ENCODE measurements around the gene MC4R.
"Not testable (repeated sequence)": the region's sequence is repeated elsewhere in the genome, so short reads cannot be mapped to it uniquely, and the experiment has no call there.

MC4R gene

GRCh38 chr18:60372596-60372995 is at the start of gene MC4R:
TSS of gene MC4R (minus strand) at chr18:60372775. CDS start at chr18:60372349, 426 bp downstream.
- H3K27ac ChIP-seq (ENCODE audit: low read depth, low read length, poor library complexity, severe bottlenecking) = peak within 1 kb of the TSS; percentile 65
- no peaks in the 10 kb centered on the region for H4K20me1 ChIP-seq (ENCODE audit: insufficient read depth, low read length)
- no peaks in the 10 kb centered on the region for H3F3A ChIP-seq (ENCODE audit: insufficient read depth, low read length)
- no peaks in the 10 kb centered on the region for H3K27me3 ChIP-seq (ENCODE audit: insufficient read depth, low read length)
- H3K9ac ChIP-seq (ENCODE audit: low read length) = peak within 1 kb of the TSS; percentile 60
- no peak for TF ChIP-seq CTCF (IDR thresholded peaks at IDR 0.05; ENCODE audit: low read length)
- no peak for TF ChIP-seq EZH2 (IDR thresholded peaks at IDR 0.05; ENCODE audit: borderline replicate concordance, low read length)
- H3K4me1 ChIP-seq (ENCODE audit: insufficient read depth, low read length, severe bottlenecking) = peaks cover 44% of the 10 kb centered on the region
- H3K36me3 ChIP-seq (ENCODE audit: insufficient read depth, low read length) = no peaks in the 10 kb centered on the region
- peak within 1 kb of the TSS; percentile 55 for H3K4me3 ChIP-seq (ENCODE audit: low read depth, low read length, poor library complexity, severe bottlenecking)
- H3K79me2 ChIP-seq (ENCODE audit: insufficient read depth, low read length) = no peaks in the 10 kb centered on the region
- peak within 1 kb of the TSS; percentile 69 for H3K4me2 ChIP-seq (ENCODE audit: low read length)
- H2AFZ ChIP-seq (ENCODE audit: low read length) = peak within 1 kb of the TSS; percentile 29; the same call in 1 of the 2 replicates
- H3K9me3 ChIP-seq (ENCODE audit: low read length) = no peaks in the 10 kb centered on the region
- H3K9me2 ChIP-seq (ENCODE audit: low read depth, low read length) = no peaks in the 10 kb centered on the region

- H4K20me1 ChIP-seq (ENCODE audit: insufficient read depth, low read length); H3K27ac ChIP-seq (ENCODE audit: low read depth, low read length, poor library complexity, severe bottlenecking); H3K9me2 ChIP-seq (ENCODE audit: low read depth, low read length); H3K36me3 ChIP-seq (ENCODE audit: insufficient read depth, low read length); H3K4me1 ChIP-seq (ENCODE audit: insufficient read depth, low read length, severe bottlenecking); H2AFZ ChIP-seq (ENCODE audit: low read length); H3K9ac ChIP-seq (ENCODE audit: low read length); H3K4me3 ChIP-seq (ENCODE audit: low read depth, low read length, poor library complexity, severe bottlenecking); H3K27me3 ChIP-seq (ENCODE audit: insufficient read depth, low read length); H3F3A ChIP-seq (ENCODE audit: insufficient read depth, low read length); H3K4me2 ChIP-seq (ENCODE audit: low read length); H3K9me3 ChIP-seq (ENCODE audit: low read length); H3K79me2 ChIP-seq (ENCODE audit: insufficient read depth, low read length): not testable (repeated sequence)
Observed at GRCh38 chr18:60422306-60422705, 49.7 kb upstream of the MC4R start.

GRCh38 chr18:60421356-60422118 is 49.0 kb upstream of the MC4R start:
- Histone ChIP-seq H3K36me3 (ENCODE audit: insufficient read depth, low read length) (no peaks in the 10 kb centered on the region), H3K79me2 (ENCODE audit: insufficient read depth, low read length) (no peaks in the 10 kb centered on the region), H3K4me1 (ENCODE audit: insufficient read depth, low read length, severe bottlenecking) (no peaks in the 10 kb centered on the region), H3F3A (ENCODE audit: insufficient read depth, low read length) (no peaks in the 10 kb centered on the region), H3K9me2 (ENCODE audit: low read depth, low read length) (no peaks in the 10 kb centered on the region), H4K20me1 (ENCODE audit: insufficient read depth, low read length) (no peaks in the 10 kb centered on the region), H3K27ac (ENCODE audit: low read depth, low read length, poor library complexity, severe bottlenecking) (no peak overlapping the region), H3K27me3 (ENCODE audit: insufficient read depth, low read length) (no peaks in the 10 kb centered on the region), H3K4me2 (ENCODE audit: low read length) (no peak overlapping the region), H2AFZ (ENCODE audit: low read length) (no peak overlapping the region), H3K4me3 (ENCODE audit: low read depth, low read length, poor library complexity, severe bottlenecking) (no peak overlapping the region), H3K9ac (ENCODE audit: low read length) (no peak overlapping the region), H3K9me3 (ENCODE audit: low read length) (no peaks in the 10 kb centered on the region)
- no peak for TF ChIP-seq CTCF (IDR thresholded peaks at IDR 0.05; ENCODE audit: low read length)
- no peak for TF ChIP-seq EZH2 (IDR thresholded peaks at IDR 0.05; ENCODE audit: borderline replicate concordance, low read length)

GRCh38 chr18:60417946-60418345 is 45.4 kb upstream of the MC4R start:
- Histone ChIP-seq H3K36me3 (ENCODE audit: insufficient read depth, low read length) (no peaks in the 10 kb centered on the region), H3K9me3 (ENCODE audit: low read length) (no peaks in the 10 kb centered on the region), H3K4me2 (ENCODE audit: low read length) (no peak overlapping the region), H2AFZ (ENCODE audit: low read length) (no peak overlapping the region), H3K27ac (ENCODE audit: low read depth, low read length, poor library complexity, severe bottlenecking) (no peak overlapping the region), H3K27me3 (ENCODE audit: insufficient read depth, low read length) (no peaks in the 10 kb centered on the region), H3K9ac (ENCODE audit: low read length) (no peak overlapping the region), H3K9me2 (ENCODE audit: low read depth, low read length) (no peaks in the 10 kb centered on the region), H4K20me1 (ENCODE audit: insufficient read depth, low read length) (no peaks in the 10 kb centered on the region), H3K4me3 (ENCODE audit: low read depth, low read length, poor library complexity, severe bottlenecking) (no peak overlapping the region), H3F3A (ENCODE audit: insufficient read depth, low read length) (no peaks in the 10 kb centered on the region), H3K4me1 (ENCODE audit: insufficient read depth, low read length, severe bottlenecking) (peaks cover 12% of the 10 kb centered on the region), H3K79me2 (ENCODE audit: insufficient read depth, low read length) (no peaks in the 10 kb centered on the region)
- TF ChIP-seq CTCF (IDR thresholded peaks at IDR 0.05; ENCODE audit: low read length) = no peak
- TF ChIP-seq EZH2 (IDR thresholded peaks at IDR 0.05; ENCODE audit: borderline replicate concordance, low read length) = no peak
